NCI-H748 (cell line): ENCODE measurements around the gene PSMD5.
"Not testable (repeated sequence)": the region's sequence is repeated elsewhere in the genome, so short reads cannot be mapped to it uniquely, and the experiment has no call there.

Experiments used
- DNase-seq: peaks from one replicate; lab custom pipeline; 2025; ENCODE audit not compliant: unreplicated experiment; lab: John Stamatoyannopoulos, UW

The PSMD5 gene

GRCh38 chr9:120807607-120808379 is 34.9 kb downstream of the PSMD5 start:
- no peak for DNase-seq

GRCh38 chr9:120804784-120805363 is 37.8 kb downstream of the PSMD5 start:
- not testable (repeated sequence) for DNase-seq

DNA sequence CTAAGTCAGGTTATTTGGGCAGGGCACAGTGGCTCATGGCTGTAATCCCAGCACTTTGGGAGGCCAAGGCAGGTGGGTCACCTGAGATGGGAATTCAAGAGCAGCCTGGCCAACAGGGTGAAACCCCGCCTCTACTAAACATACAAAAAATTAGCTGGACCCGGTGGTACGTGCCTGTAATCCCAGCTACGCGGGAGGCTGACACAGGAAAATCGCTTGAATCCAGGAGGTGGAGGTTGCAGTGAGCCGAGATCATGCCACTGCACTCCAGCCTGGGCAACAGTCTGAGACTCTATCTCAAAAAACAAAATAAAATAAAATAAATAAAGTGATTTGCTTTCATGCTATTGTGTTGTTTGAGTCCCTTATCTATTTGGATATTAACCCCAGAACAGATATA is 41.3 kb downstream of the PSMD5 start:
- DNase-seq, result no peak

- peak; percentile 95 for DNase-seq
Observed at GRCh38 chr9:120792898-120793765, 49.6 kb downstream of the PSMD5 start, which contains the start of gene FBXW2. TSS of gene FBXW2 (minus strand) at chr9:120793416. CDS start at chr9:120788258, 5,158 bp downstream.

GRCh38 chr9:120791161-120791560 is 51.6 kb downstream of the PSMD5 start:
- DNase-seq, result no peak

GRCh38 chr9:120787933-120788332 is 54.8 kb downstream of the PSMD5 start:
- no peak for DNase-seq

DNA sequence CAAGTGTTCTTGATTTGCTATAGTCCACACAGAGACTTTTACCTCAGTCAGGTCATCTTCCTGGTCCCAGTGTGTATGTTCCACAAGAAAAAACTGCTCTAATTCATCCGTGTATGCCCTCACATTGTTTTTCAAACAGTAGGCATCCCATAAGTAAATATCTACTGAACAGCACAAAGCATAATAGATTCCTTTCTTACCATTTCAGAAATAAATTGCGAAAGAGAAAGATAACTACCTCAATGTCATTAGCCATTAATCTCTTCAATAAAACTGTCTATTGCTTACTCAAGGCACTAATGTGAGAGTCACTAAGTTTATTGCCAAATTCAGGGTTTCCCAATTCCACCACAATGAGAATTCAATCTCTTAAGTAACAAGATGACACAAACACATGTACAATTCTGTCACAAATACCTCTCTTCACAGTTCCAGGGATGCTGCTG is 59.1 kb downstream of the PSMD5 start:
- no peak for DNase-seq

DNA sequence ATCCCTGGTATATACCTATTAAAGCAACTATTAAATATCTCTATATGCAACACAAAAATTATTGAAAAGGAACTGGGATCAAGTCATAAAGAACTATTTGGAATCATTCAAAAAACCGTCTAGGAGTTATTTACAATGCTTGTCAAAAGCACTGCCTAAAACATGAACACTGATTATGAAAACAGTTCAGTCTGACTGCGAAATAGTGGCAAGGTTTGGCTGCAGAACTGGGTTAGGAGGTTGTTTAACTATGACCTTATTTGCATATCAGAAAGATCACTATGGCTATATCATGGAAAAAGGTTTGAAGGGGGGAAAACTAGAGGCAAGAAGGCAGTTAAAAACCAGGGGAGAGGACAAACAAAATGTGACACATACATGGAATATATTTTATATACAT is 61.5 kb downstream of the PSMD5 start:
- no peak for DNase-seq

GRCh38 chr9:120780367-120780766 is 62.4 kb downstream of the PSMD5 start:
- no peak for DNase-seq

- no peak for DNase-seq
Observed at GRCh38 chr9:120779227-120779626, 63.5 kb downstream of the PSMD5 start.

DNA sequence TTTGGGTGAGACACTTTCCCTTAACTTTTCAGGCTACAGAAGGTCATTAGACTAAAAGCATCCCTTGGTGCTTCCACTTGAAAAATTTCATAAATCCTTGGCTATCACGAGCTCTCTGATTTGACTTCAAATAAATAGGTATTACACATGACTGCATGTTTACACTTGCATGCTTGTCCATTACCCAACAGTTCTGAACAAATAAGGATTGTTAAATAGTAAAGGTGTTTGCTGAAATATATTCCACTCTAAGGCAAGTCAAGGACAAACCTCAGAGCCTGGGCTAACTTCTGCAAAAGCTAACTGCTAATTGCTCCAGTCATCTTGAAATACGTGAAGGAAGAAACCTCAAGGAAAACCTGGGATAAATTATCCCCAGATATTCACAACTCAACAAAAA is 64.0 kb downstream of the PSMD5 start:
- DNase-seq, result no peak

DNA sequence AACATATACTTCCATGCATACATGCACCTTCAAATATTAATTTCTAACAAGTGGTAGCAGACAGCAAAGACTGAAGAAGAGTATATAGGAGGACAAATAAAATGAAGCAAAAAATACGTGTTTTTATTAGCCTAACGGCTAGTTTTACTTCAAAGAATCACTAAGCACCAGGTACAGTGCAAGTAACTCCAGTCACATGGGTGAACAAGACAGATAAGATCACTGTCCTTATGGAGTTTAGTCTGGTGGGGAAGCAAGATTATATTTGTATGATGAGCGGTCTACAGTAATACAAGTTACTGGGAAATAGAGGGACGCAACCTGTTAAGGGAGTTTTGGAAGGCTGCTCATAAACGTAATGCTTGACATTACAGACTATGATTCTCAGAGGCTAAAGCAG is 65.5 kb downstream of the PSMD5 start:
- no peak for DNase-seq

GRCh38 chr9:120776788-120777187 is 65.9 kb downstream of the PSMD5 start:
- no peak for DNase-seq

DNA sequence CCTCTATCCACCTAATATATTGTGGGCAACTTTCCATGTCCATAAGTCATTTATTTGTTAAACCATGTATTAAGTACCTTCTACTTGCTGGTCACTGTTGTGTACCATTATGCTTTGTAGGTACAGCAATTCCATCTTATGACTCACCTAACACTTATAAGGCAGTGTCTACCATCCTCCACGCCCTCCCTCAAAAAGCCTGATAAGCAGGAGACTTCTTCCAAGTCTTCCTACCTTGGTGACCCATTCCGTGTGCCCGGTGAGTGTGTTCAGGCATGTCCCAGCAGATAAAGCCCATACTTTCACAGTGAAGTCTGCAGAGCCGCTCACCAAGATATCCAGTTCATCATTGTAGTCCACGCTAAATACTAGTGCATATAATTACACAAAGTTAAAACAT is 66.9 kb downstream of the PSMD5 start:
- DNase-seq, result no peak

GRCh38 chr9:120774719-120775118 is 68.0 kb downstream of the PSMD5 start:
- DNase-seq, result no peak

GRCh38 chr9:120773256-120773655 is 69.5 kb downstream of the PSMD5 start:
- no peak for DNase-seq

DNA sequence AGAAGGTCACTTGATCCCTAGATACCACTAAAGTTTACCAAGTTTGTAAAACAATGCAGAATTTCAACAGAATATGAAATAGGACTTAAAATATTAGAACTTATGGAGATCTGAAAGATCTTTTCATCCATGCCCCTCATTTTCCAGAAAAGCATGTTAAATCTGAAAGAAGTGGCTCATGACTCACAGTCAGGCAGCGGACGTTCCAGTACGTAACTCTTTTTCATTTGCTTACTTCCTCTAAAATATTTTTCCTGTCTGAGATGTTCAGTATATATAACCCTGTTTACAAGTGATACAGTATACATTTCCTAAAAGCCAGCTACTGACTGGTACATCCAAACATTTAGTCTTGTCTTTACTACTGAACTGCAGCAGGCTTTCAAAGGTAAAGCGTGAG is 71.8 kb downstream of the PSMD5 start:
- DNase-seq, result no peak

DNA sequence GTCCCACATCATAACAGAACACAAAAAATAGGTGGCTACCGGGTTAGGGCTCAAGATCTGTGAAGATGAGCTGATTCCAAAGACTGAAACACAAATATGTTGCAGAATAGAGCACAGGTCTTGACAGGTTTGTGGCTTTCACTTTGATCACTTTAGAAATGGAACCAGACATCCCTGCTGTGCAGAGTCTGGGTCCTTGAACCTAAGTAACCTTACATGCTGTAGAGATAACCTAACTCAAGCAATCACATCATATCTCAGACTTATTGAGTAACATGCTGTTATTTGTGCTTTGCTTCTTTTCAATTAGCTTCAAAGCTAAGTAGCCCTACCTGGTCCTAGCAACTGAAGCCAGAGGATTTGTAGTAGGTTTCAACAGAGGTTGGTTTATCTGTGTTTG is 73.8 kb downstream of the PSMD5 start:
- no peak for DNase-seq

GRCh38 chr9:120768247-120768646 is 74.5 kb downstream of the PSMD5 start:
- DNase-seq, result no peak

GRCh38 chr9:120767451-120767850 is 75.3 kb downstream of the PSMD5 start:
- DNase-seq, result no peak
